Stimulated activated CD8-positive, alpha-beta memory T cell treated with anti-CD3 and anti-CD28 coated beads, Interleukin-7, amount 100 ng/mL, for 1 hour (primary cell): Measurements from ENCODE around the gene TMEM222.

Experiments used
- DNase-seq, 2 donors: peaks; one replicate each; pipeline ENCODE4 v3.0.0-alpha.2; 2020; ENCODE audit warnings: low read depth in 2 of 2

The TMEM222 gene

DNA sequence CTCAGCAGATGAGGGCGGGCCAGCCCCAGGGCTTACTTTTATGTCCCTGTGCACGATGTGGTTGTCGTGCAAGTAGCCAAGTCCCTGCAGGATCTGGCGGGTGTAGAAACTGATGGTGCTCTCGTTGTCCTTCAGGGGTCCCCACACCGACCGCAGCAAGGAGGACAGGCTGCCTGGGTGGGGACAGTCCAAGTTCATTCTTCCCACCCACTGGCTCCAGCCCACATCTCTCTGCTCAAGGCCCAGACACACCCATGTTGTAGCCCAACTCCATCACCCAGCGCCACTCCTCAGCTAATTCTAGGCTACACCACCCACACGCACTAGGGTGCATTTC, 37.8 kb downstream of the TMEM222 start:
- no peak for DNase-seq

DNA sequence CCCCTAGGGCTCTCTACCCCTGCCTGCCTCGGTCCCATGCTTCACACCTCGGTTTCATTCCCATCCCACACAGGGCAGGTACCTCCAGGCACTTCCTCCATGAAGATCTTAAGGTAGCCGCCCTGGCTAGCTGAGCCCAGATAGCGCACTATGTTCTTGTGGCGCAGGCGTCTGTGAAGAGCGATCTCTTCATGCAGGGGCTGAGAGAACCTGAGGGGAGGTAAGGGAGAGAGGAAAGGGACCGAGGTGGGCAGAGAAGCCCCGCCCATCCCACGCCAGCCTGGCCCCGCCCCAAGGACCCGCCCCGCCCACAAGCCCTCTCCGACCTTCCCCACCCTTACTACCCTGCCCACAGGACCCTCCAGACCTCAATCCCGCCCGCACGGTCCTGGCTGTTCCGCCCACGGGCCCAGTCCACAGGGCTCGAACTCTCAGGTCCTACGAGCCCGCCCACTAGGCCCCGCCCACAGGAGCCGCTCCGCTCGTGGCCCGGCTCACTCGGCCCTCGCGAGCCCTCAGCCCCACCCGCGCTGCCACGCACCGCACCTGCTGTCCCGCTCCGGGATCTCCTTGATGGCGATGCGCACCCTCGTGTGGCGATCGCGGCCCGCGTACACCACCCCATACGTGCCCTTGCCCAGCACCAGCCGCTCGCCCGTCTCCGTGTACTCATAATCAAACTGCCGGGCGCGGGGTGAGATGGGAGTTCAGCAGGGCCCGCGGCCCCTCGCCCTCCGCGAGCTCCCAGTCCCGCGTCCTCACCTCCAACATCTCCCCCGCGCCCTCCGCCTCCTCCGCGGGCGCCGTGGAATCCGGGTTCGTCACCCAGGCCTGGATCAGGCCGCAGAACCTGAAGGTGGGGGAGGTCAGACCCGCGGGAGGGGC, 38.4 kb downstream of the TMEM222 start:
- no peak for DNase-seq

GRCh38 chr1:27361044-27361402, 39.1 kb downstream of the TMEM222 start:
- no peak for DNase-seq

DNA sequence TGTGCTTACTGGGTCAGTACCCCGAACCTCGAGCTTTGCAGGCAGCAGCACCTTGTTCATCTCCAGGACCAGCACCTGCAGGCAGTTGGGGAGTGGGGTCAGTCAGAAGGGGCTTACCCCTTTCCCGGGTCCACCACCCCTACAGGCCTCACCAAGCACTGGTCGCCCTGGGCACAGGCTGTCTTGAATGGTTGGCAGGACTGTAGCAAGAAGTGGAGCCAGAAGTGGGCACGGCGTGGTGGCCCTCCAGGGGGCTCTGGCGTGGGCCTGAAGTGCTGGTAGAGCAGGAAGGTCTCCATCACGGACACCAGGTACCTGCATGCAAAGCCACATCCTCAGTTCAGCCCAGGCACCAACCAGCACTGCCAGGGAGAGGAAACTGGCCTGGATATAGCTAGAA, 39.6 kb downstream of the TMEM222 start:
- DNase-seq, result no peak

GRCh38 chr1:27363766-27364695, 42.1 kb downstream of the TMEM222 start:
- no peak for DNase-seq

GRCh38 chr1:27364696-27365371, 42.9 kb downstream of the TMEM222 start:
- no peak for DNase-seq

GRCh38 chr1:27365372-27366112, 43.6 kb downstream of the TMEM222 start:
- peak; percentile 57 to 61 for DNase-seq

DNA sequence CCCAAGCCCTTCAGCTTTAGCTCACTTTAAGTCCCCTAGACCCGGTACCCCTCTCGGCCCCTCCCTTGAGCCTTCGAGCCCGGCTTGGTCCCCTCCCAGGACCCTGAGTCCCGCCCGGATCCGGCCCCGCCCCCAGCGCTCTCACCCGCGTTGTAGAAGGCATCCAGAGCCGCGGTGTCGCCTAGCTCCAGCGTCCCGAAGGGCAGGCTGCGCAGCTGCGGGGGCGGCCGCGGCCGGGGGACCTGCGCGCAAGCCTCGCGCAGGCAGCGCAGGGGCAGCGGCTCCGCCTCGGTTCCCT, 44.1 kb downstream of the TMEM222 start:
- DNase-seq, result peak; percentile 27 to 49

DNA sequence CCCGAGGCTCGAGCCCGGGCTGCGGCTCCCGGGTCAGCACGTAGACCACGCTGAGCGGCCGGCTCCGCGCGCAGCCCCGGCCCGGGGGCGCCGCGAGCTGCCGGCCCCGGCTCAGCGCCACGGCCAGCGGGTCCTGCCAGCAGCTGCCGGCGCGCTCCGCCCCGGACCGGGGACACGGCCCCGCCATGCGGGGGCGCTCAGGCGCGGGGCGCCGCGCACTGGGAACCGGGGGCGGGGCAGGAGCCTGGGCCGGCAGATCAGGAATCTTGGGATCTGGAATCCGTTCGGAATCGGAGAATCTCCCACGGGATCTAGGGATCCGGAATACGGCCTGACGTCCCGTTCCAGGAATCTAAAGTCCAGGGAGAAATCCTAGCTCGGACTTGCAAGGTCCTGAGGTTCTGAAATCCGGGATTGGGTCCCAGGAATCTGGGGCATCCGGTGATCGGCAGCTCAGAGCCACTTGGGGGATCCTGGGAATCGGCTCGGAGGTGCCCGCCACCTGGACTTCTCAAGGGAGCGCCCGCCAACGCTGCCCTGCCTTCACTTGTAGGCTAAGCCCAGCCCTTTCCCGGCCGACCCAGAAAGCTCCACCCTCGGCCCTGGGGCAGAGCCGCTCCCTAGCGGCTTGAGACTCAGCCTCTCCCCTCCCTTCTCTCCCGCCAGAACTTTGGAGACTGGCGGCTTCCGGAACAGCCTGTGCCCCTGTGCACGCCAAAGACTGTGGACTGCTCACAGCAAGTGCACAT, 44.6 kb downstream of the TMEM222 start, which contains the start of gene MAP3K6:
MAP3K6 (minus strand) TSS at position 551 of the 749 bp plus-strand sequence; CDS start at position 187, 364 bp downstream.
- no peak for DNase-seq

DNA sequence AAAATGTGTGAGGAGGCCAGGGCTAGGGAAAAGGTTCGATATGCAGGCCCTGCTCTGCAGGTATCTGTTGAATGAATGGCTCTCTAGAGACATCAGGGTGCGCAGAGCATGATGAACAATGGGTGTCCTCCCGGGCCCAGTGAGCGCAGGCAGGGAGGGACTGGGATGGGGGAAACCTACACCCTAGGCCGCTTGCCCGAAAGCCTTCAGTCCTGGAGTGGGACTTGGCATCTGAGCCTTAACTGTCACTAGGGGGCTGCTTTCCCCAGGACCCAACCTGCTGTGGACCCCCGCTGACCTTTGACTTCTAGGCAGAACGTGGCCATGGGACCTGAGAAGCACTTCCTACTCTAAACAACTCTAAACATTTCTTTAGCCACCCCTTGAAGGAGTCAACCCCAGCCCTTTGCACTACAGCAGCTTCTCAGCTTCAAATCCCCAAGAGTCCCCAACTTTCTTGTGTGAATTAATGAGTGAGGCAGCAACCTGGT, 45.2 kb downstream of the TMEM222 start:
- no peak for DNase-seq

GRCh38 chr1:27368869-27369582, 47.1 kb downstream of the TMEM222 start:
- DNase-seq, result no peak

DNA sequence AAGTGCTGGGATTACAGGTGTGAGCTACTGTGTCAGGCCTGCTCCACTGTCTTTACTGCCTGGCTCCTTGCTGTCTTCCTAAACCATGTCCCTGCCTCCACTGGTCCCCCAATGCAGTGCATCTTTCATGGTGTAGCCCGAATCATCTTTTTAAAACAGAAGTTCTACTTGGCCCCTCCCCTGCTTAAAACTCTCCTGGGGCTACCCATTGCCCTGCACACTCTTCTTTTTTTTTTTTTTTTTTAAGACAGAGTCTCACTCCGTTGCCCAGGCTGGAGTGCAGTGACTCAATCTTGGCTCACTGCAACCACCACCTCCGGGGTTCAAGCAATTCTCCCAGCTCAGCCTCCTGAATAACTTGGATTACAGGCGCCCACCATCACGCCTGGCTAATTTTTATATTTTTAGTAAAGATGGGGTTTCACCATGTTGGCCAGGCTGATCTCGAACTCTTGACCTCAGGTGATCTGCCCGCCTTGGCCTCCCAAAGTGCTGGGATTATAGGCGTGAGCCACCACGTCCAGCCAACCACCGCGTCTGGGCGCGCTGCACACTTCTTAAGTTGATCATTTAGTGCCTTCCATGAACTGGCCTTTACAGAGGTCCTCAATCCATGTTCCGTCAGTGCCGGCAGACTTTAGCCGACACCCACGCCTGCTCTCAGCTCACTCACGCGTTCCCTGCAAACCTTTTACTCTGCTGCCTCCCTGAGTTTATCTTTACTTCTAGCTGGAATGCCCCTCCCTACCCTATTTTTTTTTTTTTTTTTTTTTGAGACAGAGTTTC, 50.3 kb downstream of the TMEM222 start:
- no peak for DNase-seq

- DNase-seq, result no peak
These were observed 51.1 kb downstream of the TMEM222 start for GRCh38 chr1:27372808-27373690.

- no peak for DNase-seq
These were observed 52.6 kb downstream of the TMEM222 start, which contains the start of gene FCN3 for GRCh38 chr1:27374362-27375086. FCN3 (minus strand) TSS chr1:27374824; CDS start chr1:27374818, 6 bp downstream.

DNA sequence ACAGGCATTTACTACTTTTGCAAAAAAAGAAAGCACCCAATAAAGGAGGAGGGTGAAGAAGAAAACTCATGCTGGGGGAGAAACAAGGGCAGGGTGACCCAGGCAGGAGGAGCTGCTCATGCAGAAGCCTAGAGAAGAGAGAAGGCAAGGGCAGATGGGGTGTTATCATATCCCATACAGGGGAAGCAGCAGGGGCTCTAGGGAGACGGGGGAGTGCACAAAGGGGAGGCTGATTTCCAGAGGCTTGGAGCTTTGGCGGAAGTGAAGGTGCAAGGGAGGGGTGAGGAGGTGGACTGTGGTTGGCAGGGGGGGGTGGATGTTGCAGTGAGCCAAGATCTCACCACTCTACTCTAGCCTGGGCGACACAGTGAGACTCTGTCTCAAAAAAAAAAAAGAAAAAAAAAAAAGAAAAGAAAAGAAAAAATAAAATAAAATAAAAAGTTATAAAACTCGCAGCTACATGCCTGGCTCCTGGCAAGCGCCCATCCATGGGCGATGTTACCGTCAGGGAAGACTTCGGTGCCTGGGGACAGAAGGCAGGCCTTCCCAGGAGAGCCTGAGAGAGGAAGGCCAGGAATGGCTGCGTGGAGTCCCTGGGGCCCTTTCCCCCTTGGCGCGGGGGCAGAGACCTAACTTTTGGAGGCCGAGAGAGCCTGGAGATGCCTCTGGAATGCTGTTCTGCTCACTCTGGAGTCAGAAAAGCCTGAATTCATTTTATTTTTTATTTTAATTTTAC, 56.0 kb downstream of the TMEM222 start:
- DNase-seq, result no peak

DNA sequence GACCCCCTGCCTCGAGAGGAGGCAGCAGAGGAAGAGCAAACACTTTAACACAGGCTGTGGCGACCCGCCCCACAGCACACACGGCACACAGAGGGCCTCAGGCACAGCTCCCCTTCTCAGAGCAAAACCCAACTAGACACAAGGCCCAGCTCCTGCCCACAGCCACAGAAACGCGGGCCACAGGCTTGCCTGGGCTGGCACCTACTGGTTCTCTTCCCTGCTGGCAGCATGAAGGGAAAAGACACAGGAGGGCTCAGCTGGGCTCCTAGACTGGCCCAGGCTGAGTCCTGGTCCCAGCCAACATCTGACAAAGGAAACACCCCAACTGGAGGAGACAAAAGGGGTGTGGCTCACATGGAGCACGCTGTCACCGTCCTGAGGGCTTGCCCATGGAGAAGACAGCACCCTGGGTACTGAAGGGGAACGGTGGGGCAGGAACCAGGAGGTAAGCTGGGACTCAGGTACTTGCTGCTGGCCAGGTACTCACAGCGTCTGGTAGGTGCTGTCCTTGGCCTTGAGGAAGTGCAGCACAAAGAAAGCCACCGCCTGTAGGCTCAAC, 57.7 kb downstream of the TMEM222 start:
- no peak for DNase-seq
